T-helper 2 cell treated with Interferon-gamma antibody and Interleukin-4, amounts not matched to agents 5 μg/mL and 100 μg/mL, for 36 hours (primary cell): Measurements from ENCODE around the gene MARCHF4.

Experiments
- DNase-seq: peaks from one replicate; pipeline ENCODE4 v3.0.0; 2021; ENCODE audit warnings: low spot score
- H3K27ac Mint-ChIP-seq: one replicate; pipeline ENCODE4 v1.8.0; 2021; ENCODE audit warnings: mild to moderate bottlenecking, mixed read lengths
- H3K27me3 Mint-ChIP-seq: one replicate; pipeline ENCODE4 v1.8.0; 2021; ENCODE audit warnings: low read depth, mixed read lengths
- H3K36me3 Mint-ChIP-seq: one replicate; pipeline ENCODE4 v1.8.0; 2021; ENCODE audit warnings: low read depth, mixed read lengths
- H3K4me1 Mint-ChIP-seq: one replicate; pipeline ENCODE4 v1.8.0; 2021; ENCODE audit warnings: low read depth, mixed read lengths
- H3K4me3 Mint-ChIP-seq: one replicate; pipeline ENCODE4 v1.8.0; 2022; ENCODE audit warnings: mild to moderate bottlenecking, moderate library complexity, mixed read lengths
- H3K9me3 Mint-ChIP-seq: one replicate; pipeline ENCODE4 v1.8.0; 2021; ENCODE audit warnings: mixed read lengths

MARCHF4 gene

DNA sequence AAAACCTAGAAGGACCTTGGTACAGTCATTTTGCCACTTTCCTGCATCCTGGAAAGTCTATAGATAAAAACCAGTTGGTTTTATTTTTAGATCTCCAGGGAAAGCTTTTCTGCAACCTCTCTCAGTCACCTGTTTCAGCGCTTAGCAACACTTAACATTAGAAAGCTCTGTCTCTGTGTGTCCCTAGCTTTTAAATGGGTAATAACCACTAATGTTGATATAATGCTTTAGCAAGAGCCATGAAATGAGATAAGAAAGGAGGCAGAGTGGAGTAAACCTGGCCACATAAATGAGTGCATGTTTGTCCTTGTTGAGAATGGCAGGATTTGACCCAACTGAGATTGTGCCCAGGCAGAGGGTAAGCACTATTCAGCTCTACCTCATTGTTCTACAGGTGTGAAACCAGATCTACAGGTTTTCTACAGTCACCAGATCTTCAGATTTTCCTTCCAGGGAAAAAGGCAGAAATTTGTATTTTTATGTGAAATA, 44.8 kb downstream of the MARCHF4 start:
- Mint-ChIP-seq H3K27me3 (peaks cover 16% of the 10 kb centered on the region), H3K9me3 (no peaks in the 10 kb centered on the region), H3K36me3 (no peaks in the 10 kb centered on the region), H3K27ac (no peak overlapping the region), H3K4me3 (no peak overlapping the region), H3K4me1 (no peaks in the 10 kb centered on the region)
- no peak for DNase-seq
